Measurements from ENCODE around the gene CDC42EP5. TPM values are rescaled to one million over a fixed set of nuclear protein-coding genes. Genes with fewer than 3 reads are reported as not detected.

The CDC42EP5 gene
- total RNA-seq, 1 donor from 2014 or later = 64.2 TPM

- Histone ChIP-seq H2AFZ (ENCODE audit: low read depth, low read length) (no peak overlapping the region), H3K27ac (ENCODE audit: low read depth, low read length) (no peak overlapping the region), H3K4me3 (ENCODE audit: insufficient read depth, low read depth, low read length) (no peak overlapping the region), H3K36me3 (ENCODE audit: insufficient read depth, low read length) (no peaks in the 10 kb centered on the region), H3K27me3 (ENCODE audit: insufficient read depth, low read length) (peaks cover 34% of the 10 kb centered on the region), H3K4me1 (ENCODE audit: insufficient read depth, low read length) (no peaks in the 10 kb centered on the region), H3K79me2 (ENCODE audit: insufficient read depth, low read length) (no peaks in the 10 kb centered on the region), H3K9ac (ENCODE audit: low read length) (no peak overlapping the region), H3K4me2 (ENCODE audit: low read length) (no peak overlapping the region), H3K9me3 (ENCODE audit: insufficient read depth, low read depth, low read length) (no peaks in the 10 kb centered on the region), H4K20me1 (ENCODE audit: insufficient read depth, low read length) (no peaks in the 10 kb centered on the region)
- TF ChIP-seq EZH2 (IDR thresholded peaks at IDR 0.05; ENCODE audit: insufficient read depth, low read length) (no peak), CTCF (IDR thresholded peaks at IDR 0.05; ENCODE audit: insufficient read depth, low read depth, low read length) (no peak)
- Mint-ChIP-seq H3K27me3 (ENCODE audit: low read depth, unreplicated experiment) (peaks cover 5% of the 10 kb centered on the region), H3K27ac (ENCODE audit: unreplicated experiment) (peak overlapping the region; percentile 62), H3K4me1 (ENCODE audit: low read depth, unreplicated experiment) (peaks cover 13% of the 10 kb centered on the region), H3K36me3 (ENCODE audit: low read depth, unreplicated experiment) (no peaks in the 10 kb centered on the region), H3K4me3 (ENCODE audit: unreplicated experiment) (no peak overlapping the region), H3K9me3 (ENCODE audit: unreplicated experiment) (no peaks in the 10 kb centered on the region)
- no peak for FAIRE-seq
- DNase-seq (ENCODE audit: low read depth) = no peak
Observed at GRCh38 chr19:54421169-54421516, 52.0 kb downstream of the CDC42EP5 start.

GRCh38 chr19:54420383-54421168, 52.5 kb downstream of the CDC42EP5 start:
- Histone ChIP-seq H3K9ac (ENCODE audit: low read length) (no peak overlapping the region), H4K20me1 (ENCODE audit: insufficient read depth, low read length) (no peaks in the 10 kb centered on the region), H3K36me3 (ENCODE audit: insufficient read depth, low read length) (no peaks in the 10 kb centered on the region), H3K4me1 (ENCODE audit: insufficient read depth, low read length) (no peaks in the 10 kb centered on the region), H3K4me2 (ENCODE audit: low read length) (peak overlapping the region; percentile 11), H3K79me2 (ENCODE audit: insufficient read depth, low read length) (no peaks in the 10 kb centered on the region), H3K27ac (ENCODE audit: low read depth, low read length) (no peak overlapping the region), H3K4me3 (ENCODE audit: insufficient read depth, low read depth, low read length) (no peak overlapping the region), H3K9me3 (ENCODE audit: insufficient read depth, low read depth, low read length) (no peaks in the 10 kb centered on the region), H2AFZ (ENCODE audit: low read depth, low read length) (peak overlapping the region; percentile 10), H3K27me3 (ENCODE audit: insufficient read depth, low read length) (peaks cover 34% of the 10 kb centered on the region)
- Mint-ChIP-seq H3K36me3 (ENCODE audit: low read depth, unreplicated experiment) (no peaks in the 10 kb centered on the region), H3K4me1 (ENCODE audit: low read depth, unreplicated experiment) (peaks cover 12% of the 10 kb centered on the region), H3K4me3 (ENCODE audit: unreplicated experiment) (no peak overlapping the region), H3K27ac (ENCODE audit: unreplicated experiment) (peak overlapping the region; percentile 83), H3K27me3 (ENCODE audit: low read depth, unreplicated experiment) (peaks cover 8% of the 10 kb centered on the region), H3K9me3 (ENCODE audit: unreplicated experiment) (no peaks in the 10 kb centered on the region)
- FAIRE-seq = no peak
- TF ChIP-seq CTCF (IDR thresholded peaks at IDR 0.05; ENCODE audit: insufficient read depth, low read depth, low read length) (no peak), EZH2 (IDR thresholded peaks at IDR 0.05; ENCODE audit: insufficient read depth, low read length) (peak; percentile 58)
- DNase-seq (ENCODE audit: low read depth) = no peak

GRCh38 chr19:54420068-54420382, 53.1 kb downstream of the CDC42EP5 start:
- no peaks in the 10 kb centered on the region for H3K4me1 ChIP-seq (ENCODE audit: insufficient read depth, low read length)
- no peaks in the 10 kb centered on the region for H4K20me1 ChIP-seq (ENCODE audit: insufficient read depth, low read length)
- no peak for DNase-seq (ENCODE audit: low read depth)
- H3K9me3 ChIP-seq (ENCODE audit: insufficient read depth, low read depth, low read length) = no peaks in the 10 kb centered on the region
- H3K36me3 Mint-ChIP-seq (ENCODE audit: low read depth, unreplicated experiment) = no peaks in the 10 kb centered on the region
- TF ChIP-seq EZH2 (IDR thresholded peaks at IDR 0.05; ENCODE audit: insufficient read depth, low read length) (no peak), CTCF (IDR thresholded peaks at IDR 0.05; ENCODE audit: insufficient read depth, low read depth, low read length) (no peak)
- H3K27me3 ChIP-seq (ENCODE audit: insufficient read depth, low read length) = peaks cover 35% of the 10 kb centered on the region
- H3K27ac ChIP-seq (ENCODE audit: low read depth, low read length) = no peak overlapping the region
- H3K36me3 ChIP-seq (ENCODE audit: insufficient read depth, low read length) = no peaks in the 10 kb centered on the region
- peaks cover 8% of the 10 kb centered on the region for H3K27me3 Mint-ChIP-seq (ENCODE audit: low read depth, unreplicated experiment)
- peak overlapping the region; percentile 56 for H3K4me3 Mint-ChIP-seq (ENCODE audit: unreplicated experiment)
- no peak overlapping the region for H3K4me3 ChIP-seq (ENCODE audit: insufficient read depth, low read depth, low read length)
- peaks cover 12% of the 10 kb centered on the region for H3K4me1 Mint-ChIP-seq (ENCODE audit: low read depth, unreplicated experiment)
- peak overlapping the region; percentile 83 for H3K27ac Mint-ChIP-seq (ENCODE audit: unreplicated experiment)
- H3K9ac ChIP-seq (ENCODE audit: low read length) = no peak overlapping the region
- H2AFZ ChIP-seq (ENCODE audit: low read depth, low read length) = no peak overlapping the region
- no peaks in the 10 kb centered on the region for H3K79me2 ChIP-seq (ENCODE audit: insufficient read depth, low read length)
- no peak for FAIRE-seq
- H3K9me3 Mint-ChIP-seq (ENCODE audit: unreplicated experiment) = no peaks in the 10 kb centered on the region
- H3K4me2 ChIP-seq (ENCODE audit: low read length) = peak overlapping the region; percentile 5

Data from astrocyte (in vitro differentiated cells and primary cell).